Endothelial cell of umbilical vein (primary cell): ENCODE results near the gene UHRF1. TPM values are rescaled to one million over a fixed set of nuclear protein-coding genes. Genes with fewer than 3 reads are reported as not detected.

ENCODE experiments used
- BruUV-seq: library from RNA; stranded (reverse); fragments of 400-500 nt; replicated peaks from 2 replicates; lab custom pipeline; 2021; lab: Mats Ljungman, UMichigan
- CTCF ChIA-PET: fragments of 300-600, 350-600 bp; sonication (Branson Sonifier 250); formaldehyde crosslinking; loops from one replicate; lab custom pipeline; 2021; ENCODE audit warnings: antibody characterized with exemption, inconsistent platforms; lab: Charles Lee
- POLR2A ChIA-PET: fragments of 300-600, 350-600 bp; sonication (Branson Sonifier 250); formaldehyde crosslinking; loops from one replicate; lab custom pipeline; 2021; ENCODE audit warnings: antibody characterized with exemption, inconsistent platforms; lab: Charles Lee
- DNase-seq: peaks from one replicate; pipeline ENCODE4 v3.0.0-alpha.2; 2011; ENCODE audit warnings: low read depth, low spot score
- FAIRE-seq: peaks from 2 replicates; lab custom pipeline; 2011; peaks lifted over from hg19 to GRCh38; lab: Jason Lieb, UNC
- H2AFZ ChIP-seq: 2 replicates; pipeline ENCODE4 v1.6.0; 2012; ENCODE audit warnings: low read depth, low read length, control low read depth, inconsistent platforms
- H3K27ac ChIP-seq: 2 replicates; pipeline ENCODE4 v1.5.1; 2011; ENCODE audit warnings: low read depth, mild to moderate bottlenecking, control low read depth, low read length, moderate library complexity; ENCODE audit not compliant: insufficient read depth
- H3K27me3 ChIP-seq, 2 experiments: 2 replicates each; pipeline versions ENCODE4 v1.6.0 to v1.6.1; 2011; ENCODE audit warnings: low read length in 2 of 2, mixed read lengths in 1 of 2; ENCODE audit not compliant: control insufficient read depth in 2 of 2, insufficient read depth in 2 of 2
- H3K36me3 ChIP-seq, 2 experiments: 2 replicates in 1 of 2; 3 replicates in 1 of 2; pipeline ENCODE4 v1.5.1; 2011; ENCODE audit warnings: low read length in 2 of 2, mild to moderate bottlenecking in 1 of 2, moderate library complexity in 1 of 2; ENCODE audit not compliant: control insufficient read depth in 2 of 2, insufficient read depth in 2 of 2; ENCODE audit errors: extremely low read depth in 1 of 2
- H3K4me1 ChIP-seq: 3 replicates; pipeline ENCODE4 v1.5.1; 2011; ENCODE audit warnings: mild to moderate bottlenecking, low read length; ENCODE audit not compliant: control insufficient read depth, insufficient read depth; ENCODE audit errors: extremely low read depth
- H3K4me2 ChIP-seq: 2 replicates; pipeline ENCODE4 v1.6.1; 2011; ENCODE audit warnings: low read length, control low read depth, mixed read lengths; ENCODE audit not compliant: insufficient read depth
- H3K4me3 ChIP-seq, 3 experiments: fragments of 200-600 bp in 1 of 3; sonication (generic), shearing (Covaris generic) in 1 of 3; replicated peaks in 1 of 3; 2 replicates each; pipeline ENCODE4 v1.5.1; 2011 to 2016; ENCODE audit warnings: control low read depth in 3 of 3, low read length in 3 of 3, mild to moderate bottlenecking in 2 of 3, inconsistent platforms in 1 of 3, low read depth in 1 of 3, moderate library complexity in 1 of 3; ENCODE audit not compliant: insufficient read depth in 1 of 3
- H3K79me2 ChIP-seq: 2 replicates; pipeline ENCODE4 v1.6.0; 2012; ENCODE audit warnings: low read length, inconsistent platforms; ENCODE audit not compliant: control insufficient read depth, insufficient read depth
- H3K9ac ChIP-seq: replicated peaks from 2 replicates; pipeline ENCODE3; 2011; ENCODE audit warnings: low read length, control low read depth; ENCODE audit not compliant: insufficient read depth; ENCODE audit errors: extremely low read depth
- H3K9me1 ChIP-seq: replicated peaks from 3 replicates; pipeline ENCODE4 v1.6.0; 2011; ENCODE audit warnings: mild to moderate bottlenecking, low read length; ENCODE audit not compliant: control insufficient read depth, insufficient read depth; ENCODE audit errors: extremely low read depth
- H3K9me3 ChIP-seq: replicated peaks from 2 replicates; pipeline ENCODE4 v1.5.1; 2012; ENCODE audit warnings: low read length, inconsistent platforms; ENCODE audit not compliant: control insufficient read depth, insufficient read depth
- H4K20me1 ChIP-seq: replicated peaks from 2 replicates; pipeline ENCODE3; 2011; ENCODE audit warnings: mild to moderate bottlenecking, low read length; ENCODE audit not compliant: control insufficient read depth, insufficient read depth; ENCODE audit errors: extremely low read depth
- CTCF ChIP-seq, 2 donors: IDR thresholded peaks; 1 replicate in 1 of 2; 2 replicates in 1 of 2; pipeline ENCODE4 v1.5.1; 2011; ENCODE audit warnings: low read length in 2 of 2, mild to moderate bottlenecking in 2 of 2, moderate library complexity in 2 of 2, control low read depth in 1 of 2, inconsistent platforms in 1 of 2, low read depth in 1 of 2; ENCODE audit not compliant: insufficient read depth in 1 of 2; ENCODE audit errors: extremely low read depth in 1 of 2
- EZH2 ChIP-seq: IDR thresholded peaks from 2 replicates; pipeline ENCODE4 v1.6.1; 2012; ENCODE audit warnings: borderline replicate concordance, low read depth, mild to moderate bottlenecking, moderate library complexity, low read length, inconsistent platforms; ENCODE audit not compliant: severe bottlenecking
- FOS ChIP-seq: IDR thresholded peaks from 2 replicates; pipeline ENCODE4 v1.6.1; 2011; ENCODE audit warnings: mild to moderate bottlenecking, low read length, moderate library complexity, borderline replicate concordance; ENCODE audit not compliant: insufficient read depth
- JUN ChIP-seq: IDR thresholded peaks from 2 replicates; pipeline ENCODE4 v1.6.1; 2011; ENCODE audit warnings: borderline replicate concordance, low read depth; ENCODE audit not compliant: insufficient read length, insufficient read depth
- POLR2AphosphoS5 ChIP-seq: IDR thresholded peaks from 2 replicates; pipeline ENCODE4 v1.6.1; 2012; ENCODE audit warnings: low read depth, mild to moderate bottlenecking, control low read depth, low read length, moderate library complexity; ENCODE audit not compliant: insufficient read depth
- dilution Hi-C: fragments of 300-500 bp; cut with MboI; formaldehyde crosslinking; loops from one replicate; pipeline ENCODE4 v1.15.0; 2019; ENCODE audit warnings: low sequenced_read_pairs; ENCODE audit not compliant: extremely low pct_ligation_motif_present
- intact Hi-C: fragments of 100-400 bp; cut with micrococcal nuclease; formaldehyde crosslinking; loops from one replicate; pipeline ENCODE4 v1.10.0; 2022
- polyA plus RNA-seq, 4 experiments: library from polyadenylated mRNA; depleted of rRNA in 3 of 4; stranded (reverse) in 3 of 4; unstranded in 1 of 4; fragments of >200 nt; gene quantifications; 2 replicates each; pipeline versions ENCODE4 v1.2.1 to v1.2.3, GENCODE V29; 2011 to 2012; ENCODE audit warnings: missing spikeins in 1 of 4
- total RNA-seq: library from RNA; stranded (reverse); gene quantifications from 2 replicates; pipeline ENCODE4 v1.2.3, GENCODE V29; 2021

UHRF1 gene
- total and polyA plus RNA-seq, 2 donors (not counting 3 experiments of a cell fraction or from before 2014, with no cell fraction given): 13.3 to 76.8 TPM

- peak; percentile 95 for FAIRE-seq
- no peak overlapping the region for H3K4me2 ChIP-seq
- dilution Hi-C loops (no loop called here), intact Hi-C loops (loop anchor here (5.0 to 10.0 kb wide), 2 partner anchors 180 to 1827 kb away; no protein-coding TSS in a partner anchor)
- H3K36me3 ChIP-seq: no peaks in the 10 kb centered on the region
- no peak overlapping the region for H2AFZ ChIP-seq
- TF ChIP-seq CTCF (IDR thresholded peaks at IDR 0.05; ENCODE audit: extremely low read depth in 1 of 2, insufficient read depth in 1 of 2, low read depth in 1 of 2, low read length in 2 of 2): no peak
- TF ChIP-seq EZH2: no peak
- peak; percentile 37 for TF ChIP-seq JUN
- no peak for TF ChIP-seq POLR2AphosphoS5
- peak; percentile 47 for TF ChIP-seq FOS
- H3K27ac ChIP-seq: peak overlapping the region; percentile 57
- peaks cover 83% of the 10 kb centered on the region for H3K79me2 ChIP-seq
- H3K9me3 ChIP-seq: no peaks in the 10 kb centered on the region
- no peaks in the 10 kb centered on the region for H3K9me1 ChIP-seq
- POLR2A ChIA-PET: no interaction called here
- BruUV-seq: no TSS peak
- no peaks in the 10 kb centered on the region for H3K27me3 ChIP-seq
- CTCF ChIA-PET: interaction anchor here (1.0 to 2.0 kb wide), 4 partner anchors 42 to 116 kb away, joined by 3 to 7 read pairs (median 6); no protein-coding TSS in a partner anchor
- H3K4me3 ChIP-seq: no peak overlapping the region
- no peaks in the 10 kb centered on the region for H4K20me1 ChIP-seq
- H3K4me1 ChIP-seq: peaks cover 46% of the 10 kb centered on the region
- H3K9ac ChIP-seq: no peak overlapping the region
- peak; percentile 21 for DNase-seq
Observed at GRCh38 chr19:4914736-4915501, 5.6 kb downstream of the UHRF1 start.
